Measurements from ENCODE around the gene NUDT22. TPM values are rescaled to one million over a fixed set of nuclear protein-coding genes. Genes with fewer than 3 reads are reported as not detected.

Gene NUDT22
- total RNA-seq, 4 donors from 2014 or later, result 36.8 to 53.7 (median 45.8) TPM

GRCh38 chr11:64233913-64234586 is 8.0 kb downstream of the NUDT22 start, which contains the start of gene VEGFB:
TSS of gene VEGFB (plus strand) at chr11:64234584. CDS start at chr11:64234834, 250 bp downstream.
- WGBS, 2 donors (ENCODE audit: low coverage in 1 of 2), result 3% methylated on average over 5 of the region's 62 CpGs; no CpG with 5 or more reads in 1 of the 2 donors
- H3K27me3 ChIP-seq, result no peaks in the 10 kb centered on the region
- peak; percentile 83 for ATAC-seq
- no peaks in the 10 kb centered on the region for H3K9me3 ChIP-seq
- H3K4me1 ChIP-seq, result peaks cover 3 to 68% (median 26%) of the 10 kb centered on the region in 3 donors
- peak within 1 kb of the TSS; percentile 61 to 65 for H3K4me3 ChIP-seq
- peak within 1 kb of the TSS; percentile 39 to 96 (median 96) for H3K27ac ChIP-seq
- H3K36me3 ChIP-seq, result peaks cover 0 to 34% of the 10 kb centered on the region in 2 donors
- TF ChIP-seq EP300 (IDR thresholded peaks at IDR 0.05) (no peak), CTCF (IDR thresholded peaks at IDR 0.05) (no peak), POLR2A (IDR thresholded peaks at IDR 0.05) (peak; percentile 25 to 43), POLR2AphosphoS5 (IDR thresholded peaks at IDR 0.05) (peak; percentile 40)

GRCh38 chr11:64234647-64235379 is 8.7 kb downstream of the NUDT22 start:
- Histone ChIP-seq H3K4me3 (peak overlapping the region; percentile 61 to 65), H3K27me3 (no peaks in the 10 kb centered on the region), H3K27ac (peak overlapping the region; percentile 39 to 96 (median 94)), H3K4me1 (peaks cover 3 to 66% (median 19%) of the 10 kb centered on the region in 3 donors), H3K9me3 (no peaks in the 10 kb centered on the region), H3K36me3 (peaks cover 0 to 40% of the 10 kb centered on the region in 2 donors)
- peak; percentile 45 to 48 for TF ChIP-seq POLR2A (IDR thresholded peaks at IDR 0.05)
- peak in 2 of 4 experiments; percentile 27 to 28 for TF ChIP-seq CTCF (IDR thresholded peaks at IDR 0.05)
- TF ChIP-seq EP300 (IDR thresholded peaks at IDR 0.05), result no peak
- no peak for TF ChIP-seq POLR2AphosphoS5 (IDR thresholded peaks at IDR 0.05)
- peak; percentile 47 for ATAC-seq
- no CpG with 5 or more reads among the region's 80 CpGs for WGBS, 2 donors (ENCODE audit: low coverage in 1 of 2)

- H3K4me3 ChIP-seq, result peak overlapping the region; percentile 61 to 65
- no peaks in the 10 kb centered on the region for H3K27me3 ChIP-seq
- peaks cover 3 to 69% (median 25%) of the 10 kb centered on the region in 3 donors for H3K4me1 ChIP-seq
- H3K9me3 ChIP-seq, result no peaks in the 10 kb centered on the region
- TF ChIP-seq POLR2A (IDR thresholded peaks at IDR 0.05), result no peak
- no peak for TF ChIP-seq EP300 (IDR thresholded peaks at IDR 0.05)
- no peak for TF ChIP-seq POLR2AphosphoS5 (IDR thresholded peaks at IDR 0.05)
- TF ChIP-seq CTCF (IDR thresholded peaks at IDR 0.05), result no peak
- H3K27ac ChIP-seq, result peak overlapping the region; percentile 39 to 96 (median 94)
- peaks cover 0 to 40% of the 10 kb centered on the region in 2 donors for H3K36me3 ChIP-seq
- no peak for ATAC-seq
- WGBS, 2 donors (ENCODE audit: low coverage in 1 of 2), result 80 to 83% methylated on average over 1 of the region's 12 CpGs
These were observed 9.5 kb downstream of the NUDT22 start for GRCh38 chr11:64235437-64236161.

GRCh38 chr11:64237484-64237951 is 11.4 kb downstream of the NUDT22 start:
- Histone ChIP-seq H3K36me3 (peaks cover 0 to 40% of the 10 kb centered on the region in 2 donors), H3K9me3 (no peaks in the 10 kb centered on the region), H3K27ac (peak overlapping the region in 1 of 4 donors; percentile 95), H3K4me1 (peaks cover 3 to 59% (median 26%) of the 10 kb centered on the region in 3 donors), H3K27me3 (no peaks in the 10 kb centered on the region), H3K4me3 (no peak overlapping the region)
- ATAC-seq, result no peak
- no peak for TF ChIP-seq EP300 (IDR thresholded peaks at IDR 0.05)
- no peak for TF ChIP-seq CTCF (IDR thresholded peaks at IDR 0.05)
- no peak for TF ChIP-seq POLR2AphosphoS5 (IDR thresholded peaks at IDR 0.05)
- TF ChIP-seq POLR2A (IDR thresholded peaks at IDR 0.05), result no peak
- 80 to 83% methylated on average over 1 of the region's 12 CpGs for WGBS, 2 donors (ENCODE audit: low coverage in 1 of 2)

All from gastroesophageal sphincter (tissue), 4 donors.